Omental fat pad (tissue), 4 donors: ENCODE measurements around the gene ABLIM2. TPM values are rescaled to one million over a fixed set of nuclear protein-coding genes. Genes with fewer than 3 reads are reported as not detected.

ENCODE experiments used
- ATAC-seq: fragments of 150-250 bp; one replicate; pipeline ENCODE4 v1.9.1; 2016; ENCODE audit warnings: mild to moderate bottlenecking, moderate library complexity; ENCODE audit not compliant: low FRiP score
- DNase-seq: peaks from one replicate; pipeline ENCODE4 v3.0.0-alpha.2; 2019; ENCODE audit warnings: low spot score
- CTCF ChIP-seq, 3 donors: fragments of 450-650 bp; IDR thresholded peaks; one replicate each; pipeline ENCODE4 v1.5.1; 2016 to 2017; ENCODE audit warnings: antibody characterized with exemption in 3 of 3, mild to moderate bottlenecking in 3 of 3, moderate library complexity in 2 of 3
- total RNA-seq, 4 donors: library from RNA; depleted of rRNA; stranded (reverse); fragments of >200 nt; gene quantifications; one replicate each; pipeline ENCODE4 v1.1.0, GENCODE V29; 2016

The ABLIM2 gene
- total RNA-seq, 4 donors from 2014 or later, result 10.1 to 34.2 (median 13.7) TPM

GRCh38 chr4:8040607-8041006, 118.0 kb downstream of the ABLIM2 start:
- ATAC-seq, result no peak
- TF ChIP-seq CTCF (IDR thresholded peaks at IDR 0.05), result no peak

GRCh38 chr4:8039853-8040252, 118.8 kb downstream of the ABLIM2 start:
- DNase-seq (no peak), ATAC-seq (no peak)
- no peak for TF ChIP-seq CTCF (IDR thresholded peaks at IDR 0.05)

More at GRCh38 chr4:8040607-8041006, 118.0 kb downstream of the ABLIM2 start:
- DNase-seq, result no peak

GRCh38 chr4:8039290-8039689, 119.3 kb downstream of the ABLIM2 start:
- no peak for DNase-seq

GRCh38 chr4:8038719-8039251, 119.8 kb downstream of the ABLIM2 start:
- DNase-seq (no peak), ATAC-seq (no peak)
- TF ChIP-seq CTCF (IDR thresholded peaks at IDR 0.05), result no peak

More at GRCh38 chr4:8039290-8039689, 119.3 kb downstream of the ABLIM2 start:
- TF ChIP-seq CTCF (IDR thresholded peaks at IDR 0.05), result no peak
- ATAC-seq, result no peak

- DNase-seq (no peak), ATAC-seq (no peak)
- no peak for TF ChIP-seq CTCF (IDR thresholded peaks at IDR 0.05)
Observed at GRCh38 chr4:8038083-8038482, 120.5 kb downstream of the ABLIM2 start.

GRCh38 chr4:8037150-8037769, 121.4 kb downstream of the ABLIM2 start:
- DNase-seq (no peak), ATAC-seq (no peak)
- no peak for TF ChIP-seq CTCF (IDR thresholded peaks at IDR 0.05)

- DNase-seq (no peak), ATAC-seq (no peak)
- no peak for TF ChIP-seq CTCF (IDR thresholded peaks at IDR 0.05)
Observed at GRCh38 chr4:8035371-8035780, 123.2 kb downstream of the ABLIM2 start.
